Ishikawa (cell line): Measurements from ENCODE around the gene A1CF.

Experiments used
- EGR1 ChIP-seq: IDR thresholded peaks from 2 replicates; pipeline ENCODE4 v1.6.1; 2012
- EP300 ChIP-seq: IDR thresholded peaks from 2 replicates; pipeline ENCODE4 v1.6.1; 2012; ENCODE audit warnings: borderline replicate concordance
- FOXM1 ChIP-seq: IDR thresholded peaks from 2 replicates; pipeline ENCODE4 v1.6.1; 2012; ENCODE audit warnings: low read depth, borderline replicate concordance
- MAX ChIP-seq: IDR thresholded peaks from 2 replicates; pipeline ENCODE4 v1.6.1; 2012
- NFIC ChIP-seq: IDR thresholded peaks from 2 replicates; pipeline ENCODE4 v1.6.1; 2012
- RAD21 ChIP-seq: IDR thresholded peaks from 2 replicates; pipeline ENCODE4 v1.6.1; 2012; ENCODE audit warnings: low read depth
- REST ChIP-seq: IDR thresholded peaks from 2 replicates; pipeline ENCODE4 v1.6.1; 2012; ENCODE audit warnings: low read depth, mild to moderate bottlenecking
- TAF1 ChIP-seq: IDR thresholded peaks from 2 replicates; pipeline ENCODE4 v1.6.1; 2012; ENCODE audit warnings: low read depth, mild to moderate bottlenecking
- ZBTB7A ChIP-seq: IDR thresholded peaks from 2 replicates; pipeline ENCODE4 v1.6.1; 2012; ENCODE audit warnings: low read depth

GRCh38 chr10:50823789-50824188, 61.6 kb downstream of the A1CF start:
- TF ChIP-seq EGR1: no peak
- no peak for TF ChIP-seq RAD21
- no peak for TF ChIP-seq EP300
- TF ChIP-seq REST: no peak
- TF ChIP-seq MAX: no peak
- TF ChIP-seq NFIC: no peak
- no peak for TF ChIP-seq TAF1
- TF ChIP-seq FOXM1: no peak
- no peak for TF ChIP-seq ZBTB7A
